Hematopoietic multipotent progenitor cell treated with erythropoietin and hydrocortisone succinate and interleukin-3 and kit ligand, for 17 days (in vitro differentiated cells): Measurements from ENCODE around the gene DAB1.

Experiments
- DNase-seq: peaks from one replicate; pipeline ENCODE4 v3.0.0-alpha.2; 2015; ENCODE audit warnings: low spot score

Gene DAB1

GRCh38 chr1:56975446-56975845, 448.4 kb downstream of the DAB1 start:
- no peak for DNase-seq

GRCh38 chr1:56973923-56974742, 449.7 kb downstream of the DAB1 start:
- DNase-seq, result no peak

- DNase-seq, result no peak
These were observed 450.9 kb downstream of the DAB1 start for GRCh38 chr1:56972976-56973375.

- no peak for DNase-seq
These were observed 453.6 kb downstream of the DAB1 start for GRCh38 chr1:56970280-56970679.

GRCh38 chr1:56968878-56969495, 454.9 kb downstream of the DAB1 start:
- no peak for DNase-seq

GRCh38 chr1:56967900-56968832, 455.7 kb downstream of the DAB1 start:
- no peak for DNase-seq

- no peak for DNase-seq
These were observed 456.5 kb downstream of the DAB1 start for GRCh38 chr1:56967355-56967754.

- no peak for DNase-seq
These were observed 457.2 kb downstream of the DAB1 start for GRCh38 chr1:56966698-56966999.

GRCh38 chr1:56965916-56966697, 457.8 kb downstream of the DAB1 start, which contains the start of gene C8B:
Gene C8B, minus strand, starts transcription at chr1:56966015. Its CDS starts 67 bp downstream, at chr1:56965948.
- no peak for DNase-seq

- DNase-seq, result no peak
These were observed 458.7 kb downstream of the DAB1 start for GRCh38 chr1:56965191-56965590.

GRCh38 chr1:56964349-56965017, 459.4 kb downstream of the DAB1 start:
- no peak for DNase-seq

GRCh38 chr1:56963667-56964066, 460.2 kb downstream of the DAB1 start:
- no peak for DNase-seq

GRCh38 chr1:56961426-56961825, 462.4 kb downstream of the DAB1 start:
- no peak for DNase-seq

- DNase-seq, result no peak
These were observed 465.3 kb downstream of the DAB1 start for GRCh38 chr1:56958526-56958925.

GRCh38 chr1:56957931-56958330, 465.9 kb downstream of the DAB1 start:
- no peak for DNase-seq

- DNase-seq, result no peak
These were observed 469.2 kb downstream of the DAB1 start for GRCh38 chr1:56954664-56955063.

GRCh38 chr1:56953386-56953785, 470.5 kb downstream of the DAB1 start:
- DNase-seq, result no peak

- DNase-seq, result no peak
These were observed 471.4 kb downstream of the DAB1 start for GRCh38 chr1:56952501-56952900.

GRCh38 chr1:56948403-56949023, 475.3 kb downstream of the DAB1 start:
- no peak for DNase-seq
